GM18526 (cell line): ENCODE data around the gene STYX.

Source experiments
- POLR2A ChIP-seq: IDR thresholded peaks from 3 replicates; pipeline ENCODE4 v1.6.1; 2011; ENCODE audit not compliant: insufficient read length; ENCODE audit errors: extremely low read depth

The STYX gene, protein sequence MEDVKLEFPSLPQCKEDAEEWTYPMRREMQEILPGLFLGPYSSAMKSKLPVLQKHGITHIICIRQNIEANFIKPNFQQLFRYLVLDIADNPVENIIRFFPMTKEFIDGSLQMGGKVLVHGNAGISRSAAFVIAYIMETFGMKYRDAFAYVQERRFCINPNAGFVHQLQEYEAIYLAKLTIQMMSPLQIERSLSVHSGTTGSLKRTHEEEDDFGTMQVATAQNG

DNA sequence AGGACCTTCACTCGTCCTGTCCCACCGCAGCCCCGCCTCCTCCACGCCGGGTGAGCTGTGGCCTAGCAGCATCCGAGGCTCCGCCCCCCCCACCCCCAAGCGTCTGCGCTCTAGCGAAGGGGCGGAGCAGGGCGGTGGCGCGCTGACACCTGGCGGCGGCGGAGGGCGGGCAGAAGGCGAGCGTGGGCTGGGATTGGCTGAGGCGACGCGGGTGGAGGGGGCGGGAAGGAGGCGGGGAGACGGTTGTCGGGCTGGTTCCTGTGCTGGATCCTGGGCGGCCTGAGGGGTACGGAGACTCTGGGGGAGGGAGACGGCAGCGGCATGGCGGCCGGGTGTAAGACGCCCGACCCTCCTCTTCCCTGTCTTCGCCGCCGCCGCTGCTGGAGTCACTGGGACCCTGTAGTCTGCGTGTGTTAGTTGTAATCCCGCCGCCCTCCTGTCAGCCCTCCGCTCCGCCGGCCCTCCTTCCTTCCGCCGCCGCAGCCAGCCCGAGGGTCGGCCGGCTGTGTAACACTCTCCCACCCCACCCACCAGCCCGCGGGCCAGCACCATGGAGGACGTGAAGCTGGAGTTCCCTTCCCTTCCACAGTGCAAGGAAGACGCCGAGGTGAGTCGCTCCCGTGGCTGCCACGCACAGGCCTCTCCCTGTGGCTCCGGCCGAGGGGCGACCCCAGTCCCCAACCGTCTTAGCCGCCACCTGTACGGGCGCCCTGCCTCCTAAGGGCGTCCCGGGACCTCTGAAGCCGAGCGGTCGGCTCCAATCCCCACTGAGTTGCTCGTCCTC is at the start of gene STYX:
Gene STYX (plus strand): TSS at position 242 of the 784 bp plus-strand sequence. CDS start 309 bp downstream, at position 551.
- peak; percentile 92 for TF ChIP-seq POLR2A

GRCh38 chr14:52683985-52684520 is 45.9 kb upstream of the STYX start:
- no peak for TF ChIP-seq POLR2A

- no peak for TF ChIP-seq POLR2A
Measured at GRCh38 chr14:52686176-52686575, 43.8 kb upstream of the STYX start.

GRCh38 chr14:52690983-52691760 is 38.8 kb upstream of the STYX start:
- TF ChIP-seq POLR2A = no peak

DNA sequence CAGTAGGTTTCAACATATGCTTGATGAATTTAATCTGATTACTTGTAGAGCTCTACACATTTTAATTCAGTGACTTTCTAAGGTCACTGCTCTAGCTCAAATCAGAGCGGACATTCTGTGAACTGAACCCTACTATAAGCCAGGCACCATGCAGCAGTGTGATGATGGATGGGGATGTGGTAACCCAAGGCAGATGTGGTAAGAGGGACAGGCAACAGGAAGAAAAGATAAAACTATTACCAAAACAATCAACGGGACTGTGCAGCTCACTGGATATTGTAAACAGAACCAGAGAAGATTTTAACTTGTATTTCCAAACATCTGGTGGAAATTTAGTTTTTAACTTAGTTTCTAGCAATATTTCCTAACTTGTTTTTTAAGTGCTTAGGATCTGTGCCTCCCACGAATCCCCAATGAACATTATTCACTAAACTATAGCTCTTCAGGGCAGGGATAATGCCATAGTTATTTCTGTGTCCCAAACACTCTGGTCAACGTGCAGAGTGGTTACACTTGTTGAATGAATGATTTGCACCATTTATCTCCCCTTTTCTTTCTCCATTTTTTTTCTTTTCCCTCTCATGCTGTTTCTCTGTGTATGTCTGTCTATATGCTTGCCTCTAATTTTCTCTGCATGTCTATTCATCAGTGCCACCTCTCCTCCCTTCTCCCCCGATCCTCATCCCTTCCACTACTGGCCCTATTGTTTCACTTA is 37.6 kb upstream of the STYX start:
- TF ChIP-seq POLR2A = no peak

DNA sequence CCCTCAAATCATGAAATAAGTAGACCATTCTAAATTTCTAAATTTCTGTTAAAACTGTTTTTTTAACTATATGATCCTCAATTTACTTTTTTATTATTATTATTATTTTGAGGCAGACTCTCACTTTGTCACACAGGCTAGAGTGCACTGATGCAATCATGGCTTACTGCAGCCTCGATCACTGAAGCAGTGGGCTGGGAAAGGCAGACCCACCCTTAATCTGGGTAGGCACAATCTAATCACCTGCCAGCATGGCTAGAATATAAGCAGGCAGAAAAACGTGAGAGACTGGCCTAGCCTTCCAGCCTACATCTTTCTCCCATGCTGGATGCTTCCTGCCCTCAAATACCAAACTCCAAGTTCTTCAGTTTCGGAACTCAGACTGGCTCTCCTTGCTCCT is 36.9 kb upstream of the STYX start:
- no peak for TF ChIP-seq POLR2A

- no peak for TF ChIP-seq POLR2A
Measured at GRCh38 chr14:52693532-52693931, 36.4 kb upstream of the STYX start.

DNA sequence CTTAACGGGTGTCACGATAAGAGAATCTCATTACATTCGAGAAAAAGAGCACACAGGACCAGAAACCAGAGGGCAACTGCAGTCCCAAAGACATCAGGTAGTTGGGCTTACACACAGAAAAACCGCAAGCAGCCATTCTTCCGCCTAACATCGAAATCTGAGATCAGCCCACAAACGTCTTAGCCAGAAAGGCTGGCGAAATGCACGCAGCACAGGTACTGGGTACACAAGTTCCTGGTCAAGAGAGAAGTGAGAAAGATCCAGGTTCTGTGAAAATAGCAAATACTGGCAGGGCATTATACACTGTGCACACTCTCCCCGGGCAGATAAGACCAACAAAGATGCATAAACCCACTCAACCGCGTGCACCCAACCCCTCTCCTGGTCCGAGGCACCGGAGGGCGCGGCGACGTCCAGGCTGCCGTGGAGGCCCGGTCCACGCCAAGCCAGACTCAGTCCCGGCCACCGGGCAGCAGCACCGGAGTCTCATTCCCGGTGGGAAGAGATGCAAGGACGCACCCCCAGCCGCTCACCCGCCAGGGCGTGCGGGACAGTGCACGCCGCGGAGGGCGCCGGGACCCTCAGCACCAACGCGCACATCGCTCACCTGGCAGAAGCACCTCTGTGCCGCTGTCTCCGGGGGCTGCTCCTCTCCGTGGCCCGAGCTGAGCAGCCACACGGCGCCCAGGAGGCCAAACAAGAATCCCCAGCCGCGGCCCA is 35.0 kb upstream of the STYX start:
- TF ChIP-seq POLR2A = peak; percentile 28

DNA sequence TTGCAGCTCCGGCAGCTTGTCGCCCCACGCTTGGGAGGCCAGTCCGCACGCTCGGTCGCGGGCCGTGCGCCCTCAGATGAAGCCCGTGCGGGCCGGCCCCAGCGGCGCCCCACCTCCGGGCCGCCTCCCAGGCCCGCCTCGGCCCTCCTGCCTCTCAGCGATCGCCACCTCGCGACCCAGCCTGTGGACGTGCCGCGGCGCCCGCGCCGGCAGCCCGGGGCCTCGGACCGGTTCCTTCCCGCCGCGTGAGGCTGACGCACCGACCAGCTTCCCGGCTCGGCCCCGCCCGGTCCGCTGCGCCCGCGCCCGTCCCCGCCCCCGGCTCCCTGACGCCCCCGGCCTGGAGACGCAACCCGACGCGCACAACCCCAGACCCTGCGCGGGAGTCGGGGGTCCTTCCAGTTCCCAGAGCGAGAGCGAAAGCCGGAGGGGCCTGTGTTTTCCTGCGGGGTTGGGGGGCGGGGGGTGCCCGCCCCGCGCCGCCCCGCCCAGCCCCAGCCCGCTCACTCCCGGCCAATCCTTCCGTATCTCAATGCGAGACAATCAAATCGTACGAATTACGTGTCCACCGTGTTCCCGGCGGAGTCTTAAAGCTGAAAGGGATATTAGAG is 34.4 kb upstream of the STYX start, which contains the start of gene ERO1A:
Gene ERO1A (minus strand): TSS at position 78 of the 611 bp plus-strand sequence. CDS start 77 bp downstream, at position 1.
- peak; percentile 60 for TF ChIP-seq POLR2A

DNA sequence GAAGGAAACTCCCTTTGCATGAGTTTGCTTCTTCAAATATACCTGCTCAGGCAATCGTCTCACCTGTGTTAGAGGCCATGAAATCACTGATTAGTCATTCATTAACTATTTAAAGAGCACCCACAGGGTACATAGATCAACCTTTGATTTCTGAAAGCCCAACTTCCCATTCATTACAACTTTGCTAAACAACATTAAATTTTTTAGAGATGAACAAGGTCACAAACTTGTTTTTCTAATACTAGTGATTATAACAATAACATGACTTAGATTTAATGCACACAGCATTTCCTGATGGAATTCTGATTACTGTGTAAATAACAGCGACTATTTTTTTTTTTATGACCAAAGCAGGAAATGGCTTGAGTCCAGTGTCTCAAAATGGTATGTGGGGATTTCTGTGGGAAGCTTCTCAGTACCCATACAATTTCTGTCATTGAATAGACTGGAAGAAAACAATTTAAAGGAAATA is 29.2 kb upstream of the STYX start:
- no peak for TF ChIP-seq POLR2A

- no peak for TF ChIP-seq POLR2A
Measured at GRCh38 chr14:52701223-52701622, 28.7 kb upstream of the STYX start.

- TF ChIP-seq POLR2A = no peak
Measured at GRCh38 chr14:52703225-52703624, 26.7 kb upstream of the STYX start.

- TF ChIP-seq POLR2A = no peak
Measured at GRCh38 chr14:52703664-52704063, 26.3 kb upstream of the STYX start.

DNA sequence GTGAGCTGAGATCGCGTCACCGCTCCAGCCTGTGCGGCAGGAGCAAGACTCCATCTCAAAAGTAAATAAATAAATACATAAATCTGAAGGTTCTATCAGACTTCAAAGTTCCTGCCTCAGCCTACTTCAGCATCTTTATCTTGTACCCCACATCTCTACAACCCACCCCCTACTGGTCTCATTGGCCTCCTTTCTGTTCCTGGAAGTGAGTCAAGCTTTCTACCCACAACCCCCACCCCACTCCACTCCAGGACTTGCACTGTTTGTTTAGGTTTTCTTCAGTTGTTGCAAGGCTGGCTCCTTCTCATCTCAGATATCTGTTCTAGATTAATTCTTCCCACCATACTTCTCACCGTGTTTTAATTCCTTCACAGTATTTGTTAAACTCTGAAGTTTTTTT is 23.7 kb upstream of the STYX start:
- TF ChIP-seq POLR2A = no peak
